HG03469 (cell line): ENCODE data around the gene NPW.
A peak's percentile ranks its signal among the peaks of the same experiment; 100 is the strongest.

Experiments used
- ATAC-seq: cut with Tn5 transposase; IDR thresholded peaks from one replicate; pipeline ENCODE4 v1.9.1; 2021; ENCODE audit warnings: mild to moderate bottlenecking, moderate library complexity, moderate number of reproducible peaks; ENCODE audit not compliant: unreplicated experiment

NPW gene

GRCh38 chr16:2047330-2048115, 27.9 kb downstream of the NPW start, which contains the start of the genes NTHL1 and TSC2:
Gene NTHL1, minus strand, starts transcription at chr16:2047834. Its CDS starts 11 bp downstream, at chr16:2047823.
Gene TSC2, plus strand, starts transcription at chr16:2047985. Its CDS starts 631 bp downstream, at chr16:2048616.
- ATAC-seq, result peak; percentile 76

- ATAC-seq, result no peak
Measured at GRCh38 chr16:2048116-2048543, 28.5 kb downstream of the NPW start.

- no peak for ATAC-seq
Measured at GRCh38 chr16:2053211-2053610, 33.6 kb downstream of the NPW start.

- no peak for ATAC-seq
Measured at GRCh38 chr16:2053897-2054296, 34.3 kb downstream of the NPW start.

GRCh38 chr16:2054543-2055245, 35.1 kb downstream of the NPW start:
- no peak for ATAC-seq

GRCh38 chr16:2056077-2056476, 36.5 kb downstream of the NPW start:
- ATAC-seq, result no peak

- ATAC-seq, result no peak
Measured at GRCh38 chr16:2056681-2057407, 37.3 kb downstream of the NPW start.

- ATAC-seq, result no peak
Measured at GRCh38 chr16:2057438-2057837, 37.9 kb downstream of the NPW start.

- ATAC-seq, result no peak
Measured at GRCh38 chr16:2058420-2058819, 38.8 kb downstream of the NPW start.

GRCh38 chr16:2058872-2059271, 39.3 kb downstream of the NPW start:
- no peak for ATAC-seq

GRCh38 chr16:2060346-2060745, 40.8 kb downstream of the NPW start:
- no peak for ATAC-seq

- ATAC-seq, result no peak
Measured at GRCh38 chr16:2061023-2061422, 41.4 kb downstream of the NPW start.

- ATAC-seq, result no peak
Measured at GRCh38 chr16:2061526-2061925, 41.9 kb downstream of the NPW start.

GRCh38 chr16:2062801-2063200, 43.2 kb downstream of the NPW start:
- ATAC-seq, result no peak

GRCh38 chr16:2063861-2064260, 44.3 kb downstream of the NPW start:
- no peak for ATAC-seq

GRCh38 chr16:2064368-2064945, 44.9 kb downstream of the NPW start:
- ATAC-seq, result no peak

- no peak for ATAC-seq
Measured at GRCh38 chr16:2066139-2066538, 46.6 kb downstream of the NPW start.
